Adrenal gland (tissue), 12 donors: ENCODE measurements around the gene AOPEP. TPM values are rescaled to one million over a fixed set of nuclear protein-coding genes. Genes with fewer than 3 reads are reported as not detected.
A peak's percentile ranks its signal among the peaks of the same experiment; 100 is the strongest.
"Not testable (repeated sequence)": the region's sequence is repeated elsewhere in the genome, so short reads cannot be mapped to it uniquely, and the experiment has no call there.

Source experiments
- DNase-seq, 7 donors: peaks; one replicate each; pipeline ENCODE4 v3.0.0-alpha.2; 2019 to 2020
- H3K27ac ChIP-seq, 5 donors: fragments of 200-600 bp; sonication (generic) in 4 of 5; 1 replicate in 3 of 5; 2 replicates in 2 of 5; pipeline versions ENCODE4 v1.5.1 to v1.8.0; 2016 to 2020; ENCODE audit warnings: mild to moderate bottlenecking in 1 of 5
- H3K27me3 ChIP-seq: fragments of 200-600 bp; 2 replicates; pipeline ENCODE4 v1.8.0; 2021
- H3K36me3 ChIP-seq, 2 donors: fragments of 200-600 bp; replicated peaks in 1 of 2; 1 replicate in 1 of 2; 2 replicates in 1 of 2; pipeline versions ENCODE4 v1.5.1 to v1.8.0; 2018 to 2022
- H3K4me1 ChIP-seq, 2 donors: fragments of 200-600 bp; replicated peaks in 1 of 2; 1 replicate in 1 of 2; 2 replicates in 1 of 2; pipeline versions ENCODE4 v1.5.1 to v1.8.0; 2018 to 2021
- H3K4me3 ChIP-seq, 4 donors: fragments of 200-600 bp; sonication (generic) in 3 of 4; one replicate each; pipeline ENCODE4 v1.5.1; 2016 to 2018
- H3K9me3 ChIP-seq, 3 donors: fragments of 200-600 bp; sonication (generic) in 1 of 3; replicated peaks in 1 of 3; 1 replicate in 2 of 3; 2 replicates in 1 of 3; pipeline versions ENCODE4 v1.5.1 to v1.8.0; 2016 to 2021
- POLR2A ChIP-seq, 2 donors: fragments of 450-650 bp; IDR thresholded peaks; one replicate each; pipeline ENCODE4 v1.6.1; 2017; ENCODE audit warnings: antibody characterized with exemption in 2 of 2, mild to moderate bottlenecking in 2 of 2, moderate library complexity in 1 of 2
- WGBS, 4 donors: extraction: QIAGEN DNeasy Blood & Tissue Kit in 2 of 4; methylation state at CpG; one replicate each; pipeline versions ENCODE4 v1.1.5 to v1.1.7; 2013 to 2017; 5-methylcytosine and 5-hydroxymethylcytosine counted together
- intact Hi-C, 2 donors: fragments of 100-400 bp; cut with DNase I; formaldehyde crosslinking; loops; one replicate each; pipeline versions ENCODE4 v1.14.1 to v1.15.0; 2022 to 2023
- polyA plus RNA-seq, 3 donors: library from polyadenylated mRNA; stranded (reverse); fragments of 200-250 nt in 2 of 3; fragments of 350-450 nt in 1 of 3; fragmentation: Illumina TruSeq in 1 of 3; extraction: RNeasy Lipid Tissue Mini Kit (QIAGEN cat#74804) in 1 of 3; gene quantifications; one replicate each; pipeline ENCODE4 v1.2.3, GENCODE V29; 2013 to 2014
- total RNA-seq, 9 donors: library from RNA; depleted of rRNA in 4 of 9; stranded (reverse); fragments of >200 nt in 4 of 9; fragments of 120-200 nt in 1 of 9; fragmentation: NEBNext Ultra II Directional in 1 of 9; extraction: Animal tissue kit (Norgen Biotek cat#: 25700) in 1 of 9; gene quantifications; one replicate each; pipeline versions ENCODE4 v1.1.0 to v1.2.4, GENCODE V29; 2013 to 2023
- TF ChIP-seq, protein P1 (sequence below), 6 experiments: fragments of 450-650 bp in 4 of 6; fragments of 200-600 bp in 2 of 6; sonication (generic) in 1 of 6; IDR thresholded peaks; 1 replicate in 5 of 6; 2 replicates in 1 of 6; pipeline versions ENCODE4 v1.5.1 to v1.8.0; 2016 to 2021; ENCODE audit warnings: antibody characterized with exemption in 6 of 6, mild to moderate bottlenecking in 2 of 6, moderate library complexity in 1 of 6
- donor health status: healthy with polysubstance abuse.
- donor health status: Bipolar disorder and iron deficiency.
- donor health status: DM: yes; HTN: yes; CAD: no.
- donor health status: DM: no; HTN: no; CAD: no.
- donor health status: DM: no; HTN: no; CAD: no.
- donor health status: DM: yes; HTN: yes; CAD: no.

Gene AOPEP
- total and polyA plus RNA-seq, 12 donors: 31.0 to 99.6 (median 71.0) TPM

DNA sequence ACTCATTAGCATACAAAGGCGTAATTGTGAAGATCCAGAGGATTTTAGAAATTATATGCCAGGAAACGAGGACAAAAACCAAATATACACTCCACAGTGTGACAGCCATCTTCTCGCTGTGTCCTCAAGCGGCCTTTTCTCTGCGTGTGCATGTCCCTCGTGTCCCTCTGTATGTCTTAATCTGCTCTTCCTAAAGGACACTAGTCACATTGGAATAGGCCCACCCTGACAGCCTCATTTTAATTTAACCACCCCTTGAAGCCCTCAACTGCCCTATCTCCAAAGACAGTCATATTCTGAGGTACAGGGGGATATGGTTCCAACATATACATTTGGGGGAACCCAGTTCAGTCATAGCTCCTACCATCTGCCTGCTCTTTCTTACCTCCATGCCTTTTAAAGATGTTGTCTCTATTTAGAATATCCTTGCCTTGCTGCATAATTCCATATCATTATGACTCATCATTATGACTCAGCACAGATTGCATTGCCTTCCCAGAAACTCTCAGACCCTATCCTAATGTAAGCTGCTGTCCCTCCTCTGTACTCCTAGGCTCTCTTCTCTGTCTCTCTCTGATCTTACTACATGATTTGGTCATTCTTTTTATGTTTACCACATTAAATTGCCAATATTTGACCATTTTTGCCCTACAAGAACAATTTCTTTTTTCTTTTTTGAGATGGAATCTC is 210.9 kb downstream of the AOPEP start:
- H3K4me3 ChIP-seq: no peak overlapping the region
- TF ChIP-seq, protein P1, sequence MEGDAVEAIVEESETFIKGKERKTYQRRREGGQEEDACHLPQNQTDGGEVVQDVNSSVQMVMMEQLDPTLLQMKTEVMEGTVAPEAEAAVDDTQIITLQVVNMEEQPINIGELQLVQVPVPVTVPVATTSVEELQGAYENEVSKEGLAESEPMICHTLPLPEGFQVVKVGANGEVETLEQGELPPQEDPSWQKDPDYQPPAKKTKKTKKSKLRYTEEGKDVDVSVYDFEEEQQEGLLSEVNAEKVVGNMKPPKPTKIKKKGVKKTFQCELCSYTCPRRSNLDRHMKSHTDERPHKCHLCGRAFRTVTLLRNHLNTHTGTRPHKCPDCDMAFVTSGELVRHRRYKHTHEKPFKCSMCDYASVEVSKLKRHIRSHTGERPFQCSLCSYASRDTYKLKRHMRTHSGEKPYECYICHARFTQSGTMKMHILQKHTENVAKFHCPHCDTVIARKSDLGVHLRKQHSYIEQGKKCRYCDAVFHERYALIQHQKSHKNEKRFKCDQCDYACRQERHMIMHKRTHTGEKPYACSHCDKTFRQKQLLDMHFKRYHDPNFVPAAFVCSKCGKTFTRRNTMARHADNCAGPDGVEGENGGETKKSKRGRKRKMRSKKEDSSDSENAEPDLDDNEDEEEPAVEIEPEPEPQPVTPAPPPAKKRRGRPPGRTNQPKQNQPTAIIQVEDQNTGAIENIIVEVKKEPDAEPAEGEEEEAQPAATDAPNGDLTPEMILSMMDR (IDR thresholded peaks at IDR 0.05): no peak
- no peak for TF ChIP-seq POLR2A (IDR thresholded peaks at IDR 0.05)
- DNase-seq: no peak
- H3K4me1 ChIP-seq: peaks cover 5 to 26% of the 10 kb centered on the region in 2 donors
- no peaks in the 10 kb centered on the region for H3K36me3 ChIP-seq
- intact Hi-C loops: no loop called here
- H3K27me3 ChIP-seq: no peaks in the 10 kb centered on the region
- H3K9me3 ChIP-seq: no peaks in the 10 kb centered on the region
- WGBS, 4 donors: 95 to 97% (median 96%) methylated on average over 6 of the region's 6 CpGs
- H3K27ac ChIP-seq: peak overlapping the region in 2 of 5 donors; percentile 50 to 52

DNA sequence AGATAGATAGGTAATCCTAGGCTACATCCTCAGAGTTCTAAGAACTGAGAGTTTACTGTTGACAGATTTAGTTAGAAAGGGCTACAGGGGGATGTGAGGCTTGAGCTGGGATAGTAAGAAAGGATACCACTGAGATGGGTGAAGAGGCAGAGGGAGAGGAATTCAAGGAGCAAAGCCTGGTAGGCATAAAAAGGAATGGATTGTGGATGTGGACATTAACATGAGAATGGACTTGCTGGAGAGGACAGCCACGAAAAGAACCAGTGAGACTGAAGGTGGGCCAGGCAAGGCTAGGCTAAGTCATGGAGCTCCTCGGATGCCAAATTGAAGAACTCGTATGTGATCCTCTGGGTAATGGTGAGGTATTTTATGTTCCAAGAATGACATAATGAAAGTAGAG is 211.9 kb downstream of the AOPEP start:
- intact Hi-C loops: no loop called here
- TF ChIP-seq, protein P1 (IDR thresholded peaks at IDR 0.05): no peak
- no peak for TF ChIP-seq POLR2A (IDR thresholded peaks at IDR 0.05)
- no peak overlapping the region for H3K4me3 ChIP-seq
- no peaks in the 10 kb centered on the region for H3K9me3 ChIP-seq
- no peaks in the 10 kb centered on the region for H3K36me3 ChIP-seq
- peak overlapping the region in 1 of 5 donors; percentile 50 for H3K27ac ChIP-seq
- no peaks in the 10 kb centered on the region for H3K27me3 ChIP-seq
- DNase-seq: no peak
- peaks cover 5 to 19% of the 10 kb centered on the region in 2 donors for H3K4me1 ChIP-seq
- WGBS, 4 donors: 94 to 97% (median 95%) methylated on average over 3 of the region's 3 CpGs

DNA sequence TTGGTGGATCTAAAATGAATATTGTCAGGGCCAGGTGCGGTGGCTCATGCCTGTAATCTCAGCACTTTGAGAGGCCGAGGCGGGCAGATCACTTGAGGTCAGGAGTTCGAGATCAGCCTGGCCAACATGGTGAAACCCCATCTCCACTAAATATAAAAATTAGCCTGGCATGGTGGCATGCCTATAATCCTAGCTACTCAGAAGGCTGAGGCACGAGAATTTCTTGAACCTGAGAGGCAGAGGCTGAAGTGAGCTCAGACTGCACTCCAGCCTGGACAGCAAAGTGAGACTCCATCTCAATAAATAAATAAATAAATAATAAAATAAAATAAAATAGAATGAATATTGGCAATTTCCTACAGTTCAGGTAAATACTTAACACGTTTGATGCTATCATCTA is 213.8 kb downstream of the AOPEP start:
- H3K4me3 ChIP-seq, H3K27me3 ChIP-seq, intact Hi-C loops, H3K27ac ChIP-seq, H3K9me3 ChIP-seq, H3K36me3 ChIP-seq: not testable (repeated sequence)
- peaks cover 5 to 21% of the 10 kb centered on the region in 2 donors for H3K4me1 ChIP-seq
- peak in 1 of 7 donors; percentile 0 for DNase-seq
- WGBS, 4 donors: 91 to 99% (median 97%) methylated on average over 6 of the region's 6 CpGs

DNA sequence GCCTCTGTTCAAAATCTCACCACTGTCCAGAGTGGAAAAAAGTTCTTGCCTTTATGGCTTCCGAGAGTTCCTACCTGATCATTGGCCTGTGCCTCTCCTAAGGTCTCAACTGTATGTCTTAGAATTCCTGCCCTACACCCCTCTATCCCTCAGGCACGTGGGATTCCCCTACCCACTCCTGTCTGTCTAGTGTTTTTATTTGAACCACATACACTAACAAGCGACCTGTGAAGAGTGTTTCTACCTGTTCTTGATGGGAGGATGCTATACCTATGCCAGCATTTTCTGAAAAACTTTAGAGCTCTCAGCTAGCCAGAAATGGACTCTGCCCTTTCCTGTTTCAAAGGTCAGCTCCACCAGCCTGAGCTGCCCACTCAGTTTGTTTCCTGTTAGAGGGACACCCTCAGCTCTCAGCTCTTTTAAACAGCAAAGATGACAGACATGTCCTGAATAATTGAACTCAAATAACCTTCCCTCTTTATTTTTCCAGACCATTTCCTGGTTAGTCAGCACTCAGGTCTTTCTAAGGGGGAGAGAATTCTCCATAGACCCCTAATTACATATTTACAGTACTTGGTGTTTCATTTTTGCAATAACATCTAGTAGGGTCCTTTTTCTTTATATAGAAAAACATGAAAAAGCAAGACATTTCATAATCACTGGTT is 214.8 kb downstream of the AOPEP start:
- Histone ChIP-seq H3K27ac (peak overlapping the region in 1 of 5 donors; percentile 25), H3K9me3 (no peaks in the 10 kb centered on the region), H3K4me3 (no peak overlapping the region), H3K36me3 (no peaks in the 10 kb centered on the region), H3K27me3 (no peaks in the 10 kb centered on the region), H3K4me1 (peaks cover 5 to 32% of the 10 kb centered on the region in 2 donors)
- no peak for TF ChIP-seq POLR2A (IDR thresholded peaks at IDR 0.05)
- TF ChIP-seq, protein P1 (IDR thresholded peaks at IDR 0.05): no peak
- 78 to 88% (median 81%) methylated on average over 3 of the region's 3 CpGs for WGBS, 4 donors
- DNase-seq: no peak
- intact Hi-C loops: no loop called here
